Right ventricle myocardium inferior (tissue), 1 donor: ENCODE data around the gene ALKBH4. TPM values are rescaled to one million over a fixed set of nuclear protein-coding genes. Genes with fewer than 3 reads are reported as not detected.

Experiments
- ATAC-seq: fragments of 200-7000 bp; cut with Tn5 transposase; one replicate; pipeline ENCODE4 v1.9.1; 2020; ENCODE audit warnings: mild to moderate bottlenecking, moderate library complexity
- DNase-seq: peaks from one replicate; pipeline ENCODE4 v3.0.0; 2021; ENCODE audit errors: missing footprints
- intact Hi-C: fragments of 100-400 bp; cut with DNase I; formaldehyde crosslinking; loops from one replicate; pipeline ENCODE4 v1.11.0; 2022
- total RNA-seq: library from RNA; stranded (reverse); fragmentation: NEBNext Ultra II Directional; extraction: Animal tissue kit (Norgen Biotek cat#: 25700); gene quantifications from one replicate; pipeline ENCODE4 v1.2.1, GENCODE V29; 2021
- donor health status: DM: no; HTN: yes; CAD: no; lungs with severe emphysema.

The ALKBH4 gene
- total RNA-seq, 1 donor from 2014 or later: 5.8 TPM

DNA sequence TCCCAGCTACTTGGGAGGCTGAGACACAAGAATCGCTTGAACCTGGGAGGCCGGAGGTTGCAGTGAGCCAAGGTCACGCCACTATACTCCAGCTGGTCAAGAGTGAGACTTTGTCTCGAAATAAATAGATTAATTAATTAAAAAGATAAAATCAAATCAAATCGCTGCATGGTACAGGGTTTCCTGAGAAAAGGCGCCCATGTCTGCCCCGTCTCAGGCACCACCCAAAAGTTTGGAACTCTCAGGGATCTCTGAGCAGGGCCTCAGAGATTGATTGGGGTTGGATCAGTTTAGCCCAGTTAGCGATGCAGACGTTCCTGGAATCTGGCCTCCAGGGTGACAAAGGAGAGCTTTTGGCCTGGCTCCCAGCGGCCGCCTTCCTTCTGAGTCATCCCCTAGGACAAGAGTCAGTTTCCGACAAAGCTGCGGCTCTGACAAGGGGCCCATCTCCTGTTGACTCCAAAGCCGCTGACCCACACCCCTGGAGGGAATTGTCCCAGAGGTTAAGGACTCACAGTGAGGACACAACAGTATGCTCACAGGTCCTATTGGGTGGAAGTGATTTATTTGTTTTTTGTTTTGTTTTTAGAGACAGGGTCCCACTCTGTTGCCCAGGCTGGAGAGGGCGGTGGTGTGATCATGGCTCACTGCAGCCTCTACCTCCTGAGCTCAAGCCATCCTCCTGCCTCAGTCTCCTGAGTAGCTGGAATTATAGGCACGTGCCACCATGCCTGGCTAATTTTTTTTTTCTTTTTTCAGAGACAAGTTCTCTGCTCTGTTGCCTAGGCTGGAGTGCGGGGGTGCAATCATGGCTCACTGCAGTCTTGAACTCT is 24.5 kb downstream of the ALKBH4 start:
- intact Hi-C loops: no loop called here
- no peak for DNase-seq
- ATAC-seq: peak; percentile 31

DNA sequence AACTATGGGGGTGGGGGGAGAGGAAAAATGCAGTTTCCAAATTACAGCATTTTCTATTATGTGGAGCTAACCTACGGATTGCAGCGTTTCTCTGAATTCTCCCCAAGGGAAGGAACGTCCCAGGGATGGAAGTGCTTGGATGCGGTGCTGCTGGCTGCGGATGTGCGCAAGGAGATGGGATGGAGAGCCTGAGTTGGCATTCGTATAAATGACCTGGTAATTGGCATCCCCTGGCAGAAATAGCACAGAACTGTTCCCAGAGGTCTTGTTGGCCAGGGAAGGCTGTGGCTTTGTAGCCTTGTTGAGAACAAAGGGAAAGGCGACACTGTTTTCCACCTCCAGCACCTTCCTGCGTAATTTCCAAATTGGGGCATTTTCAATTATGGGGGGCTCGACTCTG is 28.5 kb downstream of the ALKBH4 start:
- ATAC-seq (no peak), DNase-seq (no peak)
- intact Hi-C loops: no loop called here

DNA sequence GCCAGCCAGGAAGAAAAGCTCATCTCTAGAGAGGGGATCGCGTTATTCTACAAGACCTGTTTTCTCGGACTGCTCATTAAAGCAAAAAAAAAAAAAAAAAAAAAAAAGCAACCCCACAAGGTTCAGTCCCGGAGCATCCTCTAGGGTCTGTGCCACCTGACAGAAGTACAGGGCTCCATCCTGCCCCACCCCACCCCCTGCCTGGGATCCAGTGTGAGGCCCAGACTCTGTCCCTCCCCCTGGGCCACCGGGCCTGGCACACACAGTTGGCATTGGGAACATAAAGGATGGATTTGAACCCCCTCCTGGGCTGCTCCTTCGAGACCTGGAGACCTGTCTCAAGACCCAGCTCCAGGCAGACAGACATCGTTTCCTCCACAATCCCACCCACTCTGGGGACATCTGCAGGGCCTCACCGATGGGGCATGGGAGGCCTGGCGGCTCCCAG is 30.6 kb downstream of the ALKBH4 start:
- peak; percentile 6 for ATAC-seq
- intact Hi-C loops: no loop called here
- DNase-seq: no peak

DNA sequence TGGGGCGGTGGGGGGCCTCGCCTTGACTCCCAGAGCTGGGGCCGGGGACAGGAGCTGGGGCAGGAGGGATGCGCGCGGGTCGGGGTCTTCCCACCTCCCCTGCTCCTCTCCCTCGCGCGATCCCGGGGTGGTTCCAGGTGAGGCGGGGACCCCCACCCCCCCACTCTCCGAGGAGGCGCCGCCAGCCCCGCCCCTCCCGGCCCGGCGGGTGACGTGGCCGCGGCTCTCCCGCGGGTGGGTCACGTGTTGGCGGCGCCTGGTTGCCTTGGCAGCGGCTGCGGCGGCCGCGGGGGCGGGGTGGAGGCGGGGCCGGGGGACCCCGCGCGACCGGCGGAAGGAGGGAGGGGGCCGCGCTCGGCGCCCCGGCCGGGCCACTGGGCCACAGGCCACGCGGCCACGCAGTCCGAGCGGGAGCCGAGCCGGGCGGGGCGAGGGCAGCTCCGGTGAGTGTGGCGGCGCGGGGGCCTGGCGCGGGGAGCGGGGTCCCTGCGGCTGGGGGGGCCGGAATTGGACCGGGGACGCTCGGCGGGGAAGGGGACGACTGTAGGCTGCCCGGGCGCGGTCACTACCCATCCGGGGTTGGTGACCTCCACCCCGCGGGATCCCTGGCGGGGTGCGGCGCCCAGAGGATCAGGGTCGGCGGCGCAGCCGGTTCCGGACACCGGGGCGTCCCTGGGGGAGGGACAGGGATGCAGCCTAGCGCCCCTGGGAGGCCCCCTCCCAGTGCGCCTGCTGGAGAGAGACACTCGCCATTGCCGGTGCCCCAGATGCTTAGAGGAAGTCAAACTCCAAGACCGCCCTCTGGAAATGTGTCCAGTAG is 31.2 kb downstream of the ALKBH4 start, which contains the start of gene ORAI2:
Gene ORAI2, plus strand, starts transcription at position 357 of the 820 bp plus-strand sequence. CDS start 5,382 bp downstream, outside the sequence.
- intact Hi-C loops: no loop called here
- peak; percentile 77 for ATAC-seq
- peak; percentile 93 for DNase-seq

DNA sequence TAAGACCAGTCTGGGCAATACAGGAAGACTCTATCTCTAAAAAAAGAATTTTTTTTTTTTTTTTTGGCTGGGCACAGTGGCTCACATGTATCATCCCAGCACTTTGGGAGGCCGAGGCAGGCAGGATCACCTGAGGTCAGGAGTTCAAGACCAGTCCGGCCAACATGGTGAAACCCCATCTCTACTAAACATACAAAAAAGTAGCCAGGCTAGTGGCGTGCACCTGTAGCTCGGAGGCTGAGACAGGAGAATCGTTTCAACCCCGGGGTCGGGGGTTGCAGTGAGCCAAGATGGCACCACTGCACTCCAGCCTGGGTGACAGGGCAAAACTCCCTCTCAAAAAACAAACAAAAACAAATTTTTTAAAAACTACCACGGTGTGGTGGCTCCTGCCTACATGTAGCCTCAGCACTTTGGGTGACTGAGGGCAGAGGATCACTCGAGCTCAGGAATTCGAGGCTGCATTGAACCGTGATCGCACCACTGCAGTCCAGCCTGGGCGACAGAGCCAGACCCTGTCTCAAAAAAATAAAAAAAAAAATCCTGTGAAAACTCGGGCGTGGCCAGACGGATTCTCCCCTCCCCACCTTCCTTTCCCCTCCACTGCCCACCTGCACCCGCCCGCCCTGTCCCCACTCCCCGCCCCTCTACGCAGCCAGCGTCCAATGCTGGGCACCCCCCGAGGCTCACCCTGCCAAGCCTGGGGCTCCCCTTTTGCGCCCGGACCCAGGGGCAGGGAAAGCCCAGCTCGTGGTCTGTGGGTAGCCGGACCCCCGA is 32.0 kb downstream of the ALKBH4 start:
- DNase-seq: no peak
- intact Hi-C loops: no loop called here
- ATAC-seq: peak; percentile 20

DNA sequence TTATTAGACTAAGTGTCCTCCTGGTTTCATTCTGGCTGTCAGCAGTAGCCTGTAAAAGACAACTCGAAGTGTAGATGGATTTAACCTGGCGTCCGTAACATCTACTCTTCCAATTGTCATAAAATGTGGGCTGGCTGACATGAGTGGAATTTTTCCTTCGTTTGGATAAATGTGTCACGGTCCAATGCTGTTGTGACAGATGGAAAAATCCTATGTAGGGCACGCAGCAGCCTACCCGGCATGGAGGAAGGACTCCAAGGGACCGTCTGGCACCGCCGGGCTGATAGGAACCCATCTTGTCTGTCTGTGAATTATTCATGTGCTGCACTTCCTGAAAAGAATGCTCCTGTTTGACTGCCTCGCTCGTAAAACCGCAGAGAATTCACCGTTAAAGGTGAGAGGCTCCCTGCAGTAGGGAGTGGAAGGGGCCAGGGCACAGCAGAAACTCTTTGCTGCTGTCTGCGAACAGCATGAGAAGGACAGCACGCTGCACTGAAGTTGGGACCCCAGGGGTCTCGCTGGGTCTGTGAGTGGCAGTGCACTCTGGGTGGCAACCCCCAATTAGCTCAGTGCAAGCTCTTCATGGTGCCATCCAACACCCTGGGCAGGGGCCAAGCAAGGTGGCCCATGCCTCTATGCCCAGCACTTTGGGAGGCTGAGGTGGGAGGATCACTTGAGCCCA is 32.9 kb downstream of the ALKBH4 start:
- intact Hi-C loops: no loop called here
- ATAC-seq (no peak), DNase-seq (no peak)

DNA sequence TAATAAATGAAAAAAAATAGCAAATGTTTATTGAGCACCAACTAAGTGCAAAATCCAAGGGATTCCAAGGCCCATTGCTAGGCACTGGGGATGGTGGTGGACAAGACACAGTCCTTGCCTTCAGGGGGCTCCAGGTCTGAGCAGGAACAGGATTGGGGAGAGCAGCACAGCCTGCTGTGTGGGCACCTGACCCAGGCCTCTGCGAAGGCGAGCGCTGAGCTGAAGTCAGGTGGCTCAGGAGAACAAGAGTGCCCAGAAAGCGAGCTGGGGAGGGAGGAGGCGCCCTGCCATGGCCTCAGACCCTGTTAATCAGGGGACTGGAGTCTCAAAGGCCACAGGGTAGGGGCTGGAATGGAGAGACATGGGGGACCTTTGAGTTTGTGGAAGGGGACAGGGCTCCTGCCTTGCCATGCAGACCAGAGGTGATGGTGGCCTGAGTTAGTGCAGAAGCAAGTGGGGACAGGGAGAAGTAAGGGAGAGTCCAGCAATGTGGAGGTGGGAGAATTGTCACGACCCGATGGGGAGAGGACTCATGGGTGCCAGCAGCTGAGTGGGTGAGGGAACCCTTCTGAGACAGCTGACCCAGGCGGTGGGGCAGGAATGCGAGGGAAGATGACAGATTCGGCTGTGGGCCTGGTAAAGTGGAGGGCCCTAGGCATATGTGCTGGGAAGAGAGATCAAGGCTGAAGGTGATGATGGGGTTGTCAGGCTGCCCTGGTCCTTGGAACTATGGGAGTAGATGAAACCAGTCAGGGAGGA is 35.3 kb downstream of the ALKBH4 start:
- DNase-seq (no peak), ATAC-seq (no peak)

DNA sequence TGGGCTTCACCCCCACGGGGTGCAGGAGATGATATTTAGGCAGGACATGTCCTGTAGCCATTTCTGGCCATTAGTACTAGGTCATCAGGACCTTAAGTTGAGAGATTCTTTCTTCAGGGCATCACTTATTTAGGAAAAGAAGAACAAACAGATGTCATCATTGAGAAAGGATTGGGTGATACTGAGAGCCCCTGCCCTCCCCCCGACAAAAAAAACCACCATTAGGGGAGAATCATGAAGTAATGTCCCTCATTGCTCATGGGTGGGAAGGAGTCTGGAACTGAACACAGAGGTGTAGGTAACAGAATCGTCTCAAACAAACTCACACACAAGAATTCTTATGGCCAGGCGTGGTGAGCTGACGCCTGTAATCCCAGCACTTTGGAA is 37.7 kb downstream of the ALKBH4 start:
- no peak for ATAC-seq
- intact Hi-C loops: no loop called here
- DNase-seq: no peak

More for the DNA sequence above, 35.3 kb downstream of the ALKBH4 start:
- intact Hi-C loops: no loop called here

DNA sequence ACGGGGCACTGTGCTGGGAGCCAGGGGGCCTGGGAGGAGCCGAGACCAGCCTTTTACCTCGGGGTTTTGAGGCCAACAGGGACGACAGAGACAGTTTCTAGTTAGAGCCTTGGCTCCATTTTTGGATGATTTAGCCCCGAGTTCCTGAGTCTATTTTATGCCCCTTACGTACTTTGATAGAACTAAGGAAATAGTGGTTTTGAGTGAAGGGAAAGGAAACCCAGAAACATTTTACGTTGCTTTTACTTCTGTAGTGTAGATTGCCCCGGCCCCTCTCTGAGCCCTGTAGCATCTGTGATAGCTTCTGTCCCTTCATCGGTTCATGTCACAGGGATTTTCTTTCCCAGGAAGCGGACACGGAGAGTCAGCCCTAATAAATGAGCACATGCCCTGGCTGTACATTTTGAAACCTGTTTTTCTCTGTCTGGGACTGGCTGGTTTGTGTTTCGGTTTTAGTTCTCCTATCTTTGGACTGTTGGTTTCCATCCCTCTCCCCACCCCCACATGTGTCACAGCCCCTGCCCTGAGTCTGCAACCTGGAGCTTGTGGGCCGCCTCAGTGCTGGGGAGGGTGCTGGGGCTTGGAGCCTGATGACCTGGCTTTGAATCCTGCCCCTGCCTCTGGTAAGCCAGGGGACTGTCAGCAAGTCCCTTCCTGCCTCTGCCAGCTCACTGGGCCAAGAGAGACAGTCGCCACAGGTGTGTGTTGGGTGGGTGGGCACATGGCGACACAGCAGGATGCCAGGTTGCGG is 38.2 kb downstream of the ALKBH4 start:
- intact Hi-C loops: no loop called here
- DNase-seq (peak; percentile 70), ATAC-seq (peak; percentile 38)

DNA sequence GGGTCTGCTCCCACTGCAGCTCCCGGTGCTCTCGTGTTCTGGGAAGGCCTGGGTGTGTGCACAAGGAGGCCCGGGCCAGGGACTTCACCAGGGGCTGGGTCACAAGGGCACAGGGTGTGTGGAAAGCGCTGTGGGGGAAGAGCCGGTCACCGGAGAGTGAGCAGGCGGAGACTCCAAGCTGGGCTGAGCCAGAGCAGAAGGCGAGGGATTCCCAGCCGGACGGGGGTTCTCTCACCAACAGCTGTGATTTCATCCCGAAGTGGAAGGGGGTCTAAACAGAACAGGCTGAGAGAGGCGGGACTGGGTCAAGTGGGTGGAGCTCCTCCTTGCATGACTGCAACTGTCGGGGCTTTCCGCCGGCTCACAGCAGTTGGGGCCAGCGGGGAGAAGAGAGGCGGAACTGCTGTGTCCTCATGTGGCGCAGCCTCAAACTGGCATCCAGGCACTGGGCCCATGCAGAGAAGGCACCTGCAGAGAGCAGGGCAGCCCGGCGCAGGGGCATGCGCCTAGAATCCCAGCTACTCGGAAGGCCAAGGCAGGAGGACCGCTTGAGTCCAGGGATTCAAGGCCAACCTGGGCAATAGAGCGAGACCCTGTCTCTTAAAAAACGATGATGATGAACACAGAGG is 38.9 kb downstream of the ALKBH4 start:
- intact Hi-C loops: no loop called here
- ATAC-seq: peak; percentile 32
- peak; percentile 86 for DNase-seq

DNA sequence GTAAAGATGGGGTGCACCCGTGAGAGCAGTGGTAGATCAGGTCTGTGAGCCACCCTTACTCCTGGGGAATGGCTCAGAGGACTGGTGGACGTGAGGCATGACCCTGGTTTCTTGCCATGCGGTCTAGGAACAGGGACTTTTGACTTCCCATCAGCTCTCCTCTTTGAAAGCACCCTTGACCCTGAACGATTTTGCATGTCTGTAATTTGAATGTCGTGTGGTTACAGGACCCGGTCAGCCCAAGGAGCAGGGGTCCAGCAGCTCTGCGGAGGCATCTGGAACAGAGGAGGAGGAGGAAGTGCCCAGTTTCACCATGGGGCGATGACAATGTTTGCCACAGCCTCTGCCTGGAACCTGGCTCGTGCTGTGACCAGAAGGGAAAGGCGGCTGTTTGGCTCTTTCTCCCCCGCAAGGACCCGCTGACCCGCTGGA is 39.9 kb downstream of the ALKBH4 start:
- intact Hi-C loops: no loop called here
- no peak for DNase-seq
- no peak for ATAC-seq

DNA sequence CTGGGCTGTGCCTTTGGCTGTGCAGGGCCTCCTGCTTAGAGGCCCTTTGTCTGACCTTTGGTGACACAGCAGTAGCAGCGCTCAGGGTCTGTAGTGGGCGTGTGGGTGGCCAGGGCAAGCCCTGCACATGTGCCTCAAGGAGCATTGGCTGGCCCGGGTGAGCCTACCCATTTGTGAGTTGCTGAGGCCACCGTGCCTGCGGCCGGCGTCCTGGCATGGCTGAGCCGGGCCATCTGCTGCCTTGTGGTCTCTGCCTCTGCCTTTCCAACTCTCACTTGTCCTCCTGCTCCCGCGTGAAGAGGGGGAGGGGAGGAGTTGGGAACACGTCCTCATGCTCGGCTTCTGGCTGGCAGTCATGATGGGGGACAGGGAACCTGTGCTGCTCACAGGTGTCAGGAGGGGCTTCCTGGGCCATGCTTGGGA is 40.5 kb downstream of the ALKBH4 start:
- no peak for DNase-seq
- no peak for ATAC-seq
- intact Hi-C loops: no loop called here

DNA sequence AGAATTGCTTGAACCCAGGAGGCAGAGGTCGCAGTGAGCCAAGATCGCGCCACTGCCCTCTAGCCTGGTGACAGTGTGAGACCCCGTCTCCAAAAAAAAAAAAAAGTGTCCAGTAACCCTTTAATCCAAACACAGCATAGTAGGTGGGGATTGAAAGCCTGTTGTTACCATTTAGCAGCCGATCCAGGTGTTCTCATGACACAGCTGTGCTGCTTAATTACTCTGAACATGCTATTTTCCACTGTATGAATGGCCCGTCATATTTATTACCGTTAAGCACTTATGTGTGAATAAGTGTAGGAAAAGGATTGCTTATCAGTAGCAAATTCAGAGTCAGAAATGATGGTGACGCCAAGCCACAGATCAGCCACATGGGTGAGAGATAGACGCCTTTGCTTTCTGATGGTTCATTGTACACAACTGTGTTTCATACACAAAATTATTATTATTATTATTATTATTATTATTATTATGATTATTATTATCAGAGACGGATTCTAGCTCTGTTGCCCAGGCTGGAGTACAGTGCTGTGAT is 42.9 kb downstream of the ALKBH4 start:
- DNase-seq (no peak), ATAC-seq (no peak)
- intact Hi-C loops: no loop called here

DNA sequence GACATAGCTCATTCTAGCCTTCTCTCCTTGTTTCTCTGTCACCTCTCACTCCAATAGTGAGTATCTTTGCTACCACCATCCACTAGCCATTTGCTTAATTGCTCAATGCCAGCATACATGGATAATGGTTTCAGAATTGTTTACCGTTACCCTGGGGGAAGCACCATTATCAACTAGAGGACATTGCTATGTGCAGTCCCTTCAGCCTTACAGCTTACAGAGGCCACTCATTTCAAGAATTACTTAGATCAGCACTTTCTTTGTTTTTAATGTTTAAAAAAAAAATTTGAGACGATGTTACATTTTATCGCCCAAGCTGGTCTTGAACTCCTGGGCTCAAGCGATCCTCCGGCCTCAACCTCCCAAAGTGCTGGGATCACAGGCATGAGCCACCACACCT is 46.1 kb downstream of the ALKBH4 start:
- no peak for DNase-seq
- ATAC-seq: no peak
- intact Hi-C loops: no loop called here

DNA sequence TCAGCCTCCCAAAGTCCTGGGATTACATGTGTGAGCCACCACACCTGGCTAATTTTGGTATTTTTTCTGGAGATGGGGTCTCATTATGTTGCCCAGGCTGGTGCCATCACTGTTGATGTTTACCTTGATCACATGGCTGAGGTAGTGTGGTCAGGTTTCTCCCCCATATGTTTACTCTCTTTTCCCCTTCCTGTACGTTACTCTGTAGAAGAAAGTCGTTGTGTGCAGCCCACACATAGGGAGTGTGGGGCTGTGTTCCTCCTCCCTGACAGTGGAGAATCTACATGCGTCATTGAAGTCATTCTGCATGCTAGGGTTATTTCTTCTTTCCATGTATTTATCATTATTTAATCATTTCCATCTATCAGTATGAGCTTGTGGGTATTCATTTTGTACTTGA is 47.6 kb downstream of the ALKBH4 start:
- no peak for DNase-seq
- intact Hi-C loops: no loop called here
- ATAC-seq: no peak

DNA sequence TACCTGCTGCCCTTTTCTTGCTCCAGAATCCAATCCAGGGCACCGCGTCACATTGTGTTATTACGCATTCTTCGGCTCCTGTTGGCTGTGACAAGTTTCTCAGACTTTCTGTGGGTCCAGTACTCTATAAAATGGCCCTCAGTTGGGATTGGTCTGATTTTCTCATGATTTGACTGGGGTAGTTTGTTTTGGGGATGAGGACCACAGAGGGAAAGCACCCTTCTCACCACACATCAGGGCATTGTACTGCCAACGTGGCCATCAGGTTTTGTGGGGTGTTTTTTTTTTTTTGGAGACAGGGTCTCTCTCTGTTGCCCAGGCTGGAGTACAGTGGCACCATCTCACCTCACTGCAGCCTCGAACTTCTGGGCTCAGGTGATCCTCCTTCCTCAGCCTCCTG is 48.3 kb downstream of the ALKBH4 start:
- no peak for ATAC-seq
- no peak for DNase-seq
- intact Hi-C loops: no loop called here
